ENCODE measurements around the gene INSM2. TPM values are rescaled to one million over a fixed set of nuclear protein-coding genes. Genes with fewer than 3 reads are reported as not detected.
A peak's percentile ranks its signal among the peaks of the same experiment; 100 is the strongest.

Gene INSM2
- total and polyA plus RNA-seq, 2 of the 4 experiments (the other 2 are of a cell fraction): not detected

- TF ChIP-seq ELK1 (IDR thresholded peaks at IDR 0.05; ENCODE audit: borderline replicate concordance, low read depth, low read length) (no peak), MXI1 (IDR thresholded peaks at IDR 0.05; ENCODE audit: borderline replicate concordance, low read depth, low read length) (no peak), BHLHE40 (IDR thresholded peaks at IDR 0.05; ENCODE audit: low read depth, low read length) (no peak), CHD1 (IDR thresholded peaks at IDR 0.05; ENCODE audit: low read depth, low read length) (no peak), NFE2L2 (IDR thresholded peaks at IDR 0.05; ENCODE audit: low read depth, low read length) (no peak), MAFK (IDR thresholded peaks at IDR 0.05; ENCODE audit: low read depth, low read length) (no peak), MAZ (IDR thresholded peaks at IDR 0.05; ENCODE audit: borderline replicate concordance, low read depth, low read length) (no peak), POLR2A (IDR thresholded peaks at IDR 0.05; ENCODE audit: low read depth, low read length) (no peak), RCOR1 (IDR thresholded peaks at IDR 0.05; ENCODE audit: insufficient replicate concordance, low read length) (no peak), CEBPB (IDR thresholded peaks at IDR 0.05; ENCODE audit: low read depth, low read length) (no peak), RFX5 (IDR thresholded peaks at IDR 0.05; ENCODE audit: low read depth, low read length) (no peak), RAD21 (IDR thresholded peaks at IDR 0.05; ENCODE audit: low read length) (no peak), SMC3 (IDR thresholded peaks at IDR 0.05; ENCODE audit: low read depth, low read length) (no peak), CTCF (conservative IDR thresholded peaks at IDR 0.05; ENCODE audit: low read depth, low read length) (no peak), USF2 (IDR thresholded peaks at IDR 0.05; ENCODE audit: low read depth, low read length) (no peak), FOS (IDR thresholded peaks at IDR 0.05; ENCODE audit: low read depth, low read length) (no peak)
- Histone ChIP-seq H3K79me1 (ENCODE audit: low read depth in 1 of 2, low read length in 2 of 2) (no peaks in the 10 kb centered on the region), H3K27me3 (ENCODE audit: control insufficient read depth, insufficient read depth, low read length) (no peaks in the 10 kb centered on the region), H3K9me1 (ENCODE audit: insufficient read depth, low read length) (no peaks in the 10 kb centered on the region), H2AFZ (replicated peaks; ENCODE audit: low read length, poor library complexity) (no peak overlapping the region), H2BK120ac (ENCODE audit: low read depth, low read length) (peak overlapping the region; percentile 65; the same call in 1 of the 2 replicates), H3K36me3 (ENCODE audit: control insufficient read depth, insufficient read depth, low read length) (no peaks in the 10 kb centered on the region), H4K20me1 (ENCODE audit: insufficient read depth, low read length) (no peaks in the 10 kb centered on the region), H3K4me3 (ENCODE audit: insufficient read depth, low read depth, low read length) (no peak overlapping the region), H4K8ac (ENCODE audit: low read depth in 2 of 2, low read length in 2 of 2) (peak overlapping the region in 1 of 2 experiments; percentile 38; a peak in 1 of 4 replicates), H3K27ac (ENCODE audit: insufficient read depth, low read length) (no peak overlapping the region), H3K56ac (ENCODE audit: extremely low read depth, insufficient read depth, low read length) (no peak overlapping the region), H2BK20ac (ENCODE audit: low read depth, low read length) (peak overlapping the region; percentile 65; the same call in 1 of the 2 replicates), H3K4ac (ENCODE audit: low read depth, low read length) (no peak overlapping the region; the same call in 1 of the 2 replicates), H4K91ac (ENCODE audit: insufficient read depth, low read depth, low read length) (no peak overlapping the region), H2BK5ac (ENCODE audit: low read depth, low read length, poor library complexity, severe bottlenecking) (peak overlapping the region; percentile 2), H3K18ac (ENCODE audit: low read depth, low read length) (no peak overlapping the region; the same call in 1 of the 2 replicates), H3K9me3 (ENCODE audit: control insufficient read depth, insufficient read depth, low read length) (no peaks in the 10 kb centered on the region), H3K23ac (ENCODE audit: low read depth, low read length) (no peak overlapping the region; the same call in 1 of the 2 replicates), H3K4me2 (ENCODE audit: low read depth, low read length) (no peak overlapping the region), H3K9ac (ENCODE audit: low read depth, low read length) (no peak overlapping the region), H2AK5ac (ENCODE audit: low read depth, low read length) (peak overlapping the region; percentile 47; the same call in 1 of the 2 replicates), H3K4me1 (ENCODE audit: control insufficient read depth, insufficient read depth, low read length) (no peaks in the 10 kb centered on the region; the same call in 1 of the 2 replicates), H2BK15ac (ENCODE audit: low read depth, low read length) (no peak overlapping the region), H3K14ac (replicated peaks; ENCODE audit: low read depth, low read length) (peak overlapping the region; percentile 32), H4K5ac (ENCODE audit: low read depth, low read length) (no peak overlapping the region), H2AK9ac (replicated peaks; ENCODE audit: low read depth, low read length, poor library complexity) (no peak overlapping the region)
- 80% methylated on average over 2 of the region's 6 CpGs; no CpG with 5 or more reads in 1 of the 2 experiments for WGBS, 2 experiments (ENCODE audit: extremely low coverage in 2 of 2, insufficient read length in 1 of 2)
- intact Hi-C loops (cut with micrococcal nuclease) (no loop called here), dilution Hi-C loops (cut with HindIII; ENCODE audit: low sequenced_read_pairs, unreplicated experiment) (no loop called here), in situ Hi-C loops (cut with MboI; ENCODE audit: low sequenced_read_pairs) (no loop called here)
- no peak for DNase-seq
- no peak for ATAC-seq (ENCODE audit: low read depth)
- ChIA-PET POLR2A (ENCODE audit: unreplicated experiment) (no interaction called here), CTCF (interaction anchor here (0.5 kb wide), 1 partner anchor 15 kb away, joined by 3 read pairs; no protein-coding TSS in a partner anchor)
- BruUV-seq (replicated peaks): no TSS peak
These were observed 27.5 kb upstream of the INSM2 start for GRCh38 chr14:35506461-35506860.
